PC-9 (cell line): ENCODE data around the gene RAD18. TPM values are rescaled to one million over a fixed set of nuclear protein-coding genes. Genes with fewer than 3 reads are reported as not detected.

ENCODE experiments used
- BruUV-seq: library from RNA; stranded (reverse); fragments of 400-500 nt; replicated peaks from 2 replicates; lab custom pipeline; 2021; lab: Mats Ljungman, UMichigan
- CTCF ChIA-PET: fragments of 300-600 bp; sonication (Branson Sonifier 250); formaldehyde crosslinking; loops from one replicate; lab custom pipeline; 2022; ENCODE audit warnings: antibody characterized with exemption; lab: Charles Lee
- POLR2A ChIA-PET: fragments of 300-600 bp; sonication (Branson Sonifier 250); formaldehyde crosslinking; loops from one replicate; lab custom pipeline; 2022; ENCODE audit warnings: antibody characterized with exemption; ENCODE audit not compliant: unreplicated experiment; lab: Charles Lee
- DNase-seq, 2 experiments: peaks; one replicate each; pipeline versions ENCODE4 v3.0.0 to v3.0.0-alpha.2; 2015 to 2022; ENCODE audit warnings: mixed read lengths in 1 of 2
- H2AFZ ChIP-seq: fragments of 200-600 bp; sonication (generic); 2 replicates; pipeline ENCODE4 v1.8.1; 2017; ENCODE audit warnings: antibody characterized with exemption
- H3F3A ChIP-seq: fragments of 200-600 bp; sonication (generic); 2 replicates; pipeline ENCODE4 v1.8.1; 2017; ENCODE audit warnings: antibody characterized with exemption, mild to moderate bottlenecking, low read depth; ENCODE audit not compliant: insufficient read depth
- H3K27ac ChIP-seq: fragments of 200-600 bp; sonication (generic); 2 replicates; pipeline ENCODE4 v1.6.1; 2016; ENCODE audit warnings: mixed run types
- H3K27me3 ChIP-seq: fragments of 200-600 bp; sonication (generic); 2 replicates; pipeline ENCODE4 v1.6.1; 2016; ENCODE audit warnings: low read depth, mixed run types; ENCODE audit not compliant: insufficient read depth
- H3K36me3 ChIP-seq: fragments of 200-600 bp; sonication (generic); 2 replicates; pipeline ENCODE4 v1.6.1; 2016; ENCODE audit warnings: low read depth, mixed run types
- H3K4me1 ChIP-seq: fragments of 200-600 bp; sonication (generic); replicated peaks from 2 replicates; pipeline ENCODE4 v1.6.1; 2016; ENCODE audit warnings: mixed run types; ENCODE audit not compliant: insufficient read depth
- H3K4me2 ChIP-seq: fragments of 200-600 bp; sonication (generic); 2 replicates; pipeline ENCODE4 v1.6.1; 2017; ENCODE audit warnings: mixed run types
- H3K4me3 ChIP-seq: fragments of 200-600 bp; sonication (generic); 2 replicates; pipeline ENCODE4 v1.6.1; 2016; ENCODE audit warnings: mixed run types
- H3K79me2 ChIP-seq: fragments of 200-600 bp; sonication (generic); 2 replicates; pipeline ENCODE4 v1.6.1; 2017; ENCODE audit warnings: low read depth, mixed run types
- H3K9me2 ChIP-seq: fragments of 200-600 bp; sonication (generic); 2 replicates; pipeline ENCODE4 v1.8.1; 2017; ENCODE audit warnings: mild to moderate bottlenecking; ENCODE audit not compliant: insufficient read depth
- H3K9me3 ChIP-seq: fragments of 200-600 bp; sonication (generic); 2 replicates; pipeline ENCODE4 v1.8.1; 2016; ENCODE audit warnings: low read depth; ENCODE audit not compliant: insufficient read depth
- H4K20me1 ChIP-seq: fragments of 200-600 bp; sonication (generic); 2 replicates; pipeline ENCODE4 v1.8.1; 2017; ENCODE audit not compliant: insufficient read depth
- CTCF ChIP-seq: fragments of 200-600 bp; sonication (generic); conservative IDR thresholded peaks from 2 replicates; pipeline ENCODE4 v1.6.1; 2017; ENCODE audit warnings: mixed run types, antibody characterized with exemption, mild to moderate bottlenecking, moderate library complexity
- EZH2 ChIP-seq: fragments of 200-600 bp; sonication (generic); IDR thresholded peaks from 2 replicates; pipeline ENCODE4 v1.8.0; 2017; ENCODE audit warnings: antibody characterized with exemption, low read depth
- intact Hi-C: fragments of 100-400 bp; cut with micrococcal nuclease; formaldehyde crosslinking; loops from one replicate; pipeline ENCODE4 v1.10.0; 2022; ENCODE audit not compliant: unreplicated experiment
- total RNA-seq: library from RNA; stranded (reverse); gene quantifications from 2 replicates; pipeline ENCODE4 v1.2.3, GENCODE V29; 2021

RAD18 gene
- total RNA-seq, 1 experiment from 2014 or later = 29.1 TPM

GRCh38 chr3:8967553-8967952 lies 4.3 kb upstream of the RAD18 start:
- ChIA-PET POLR2A (no interaction called here), CTCF (no interaction called here)
- H3K4me3 ChIP-seq = no peak overlapping the region
- peaks cover 22% of the 10 kb centered on the region for H3K4me1 ChIP-seq
- no peak overlapping the region for H3K27ac ChIP-seq
- no peak for DNase-seq
- H3K9me3 ChIP-seq = no peaks in the 10 kb centered on the region
- peaks cover 24% of the 10 kb centered on the region for H3F3A ChIP-seq
- no peaks in the 10 kb centered on the region for H3K36me3 ChIP-seq
- H4K20me1 ChIP-seq = no peaks in the 10 kb centered on the region
- BruUV-seq = no TSS peak
- no peak overlapping the region for H2AFZ ChIP-seq
- H3K79me2 ChIP-seq = peaks cover 6% of the 10 kb centered on the region
- TF ChIP-seq CTCF = no peak
- intact Hi-C loops = no loop called here
- no peak overlapping the region for H3K4me2 ChIP-seq
- no peaks in the 10 kb centered on the region for H3K9me2 ChIP-seq
- no peaks in the 10 kb centered on the region for H3K27me3 ChIP-seq

- CTCF ChIA-PET = no interaction called here
- POLR2A ChIA-PET = no interaction called here
- TF ChIP-seq EZH2 (no peak), CTCF (no peak)
These were observed 3.6 kb upstream of the RAD18 start for GRCh38 chr3:8966820-8967348.

GRCh38 chr3:8966150-8966819 lies 3.0 kb upstream of the RAD18 start:
- no peaks in the 10 kb centered on the region for H3K9me2 ChIP-seq
- ChIA-PET CTCF (no interaction called here), POLR2A (no interaction called here)
- H2AFZ ChIP-seq = no peak overlapping the region
- peaks cover 19% of the 10 kb centered on the region for H3K79me2 ChIP-seq
- no peak for DNase-seq
- no peak overlapping the region for H3K4me3 ChIP-seq
- H3K9me3 ChIP-seq = no peaks in the 10 kb centered on the region
- BruUV-seq = no TSS peak
- H3K36me3 ChIP-seq = no peaks in the 10 kb centered on the region
- no peak overlapping the region for H3K27ac ChIP-seq
- no peaks in the 10 kb centered on the region for H4K20me1 ChIP-seq
- intact Hi-C loops = no loop called here
- H3F3A ChIP-seq = peaks cover 24% of the 10 kb centered on the region
- H3K4me1 ChIP-seq = peaks cover 35% of the 10 kb centered on the region
- no peaks in the 10 kb centered on the region for H3K27me3 ChIP-seq
- no peak overlapping the region for H3K4me2 ChIP-seq
- no peak for TF ChIP-seq EZH2
- no peak for TF ChIP-seq CTCF

More at GRCh38 chr3:8966820-8967348, 3.6 kb upstream of the RAD18 start:
- H3K9me2 ChIP-seq = no peaks in the 10 kb centered on the region
- BruUV-seq = no TSS peak
- peaks cover 13% of the 10 kb centered on the region for H3K79me2 ChIP-seq
- peaks cover 29% of the 10 kb centered on the region for H3K4me1 ChIP-seq
- H3K27me3 ChIP-seq = no peaks in the 10 kb centered on the region
- no peaks in the 10 kb centered on the region for H3K9me3 ChIP-seq
- intact Hi-C loops = no loop called here
- no peak overlapping the region for H3K4me3 ChIP-seq
- peaks cover 24% of the 10 kb centered on the region for H3F3A ChIP-seq
- no peaks in the 10 kb centered on the region for H3K36me3 ChIP-seq
- no peak for DNase-seq
- H3K27ac ChIP-seq = no peak overlapping the region
- H2AFZ ChIP-seq = no peak overlapping the region
- no peaks in the 10 kb centered on the region for H4K20me1 ChIP-seq
- H3K4me2 ChIP-seq = no peak overlapping the region
